Activated T-cell treated with anti-CD3 and anti-CD28 coated beads for 48 hours (primary cell): Measurements from ENCODE around the gene AKT1.

Experiments
- DNase-seq: peaks from one replicate; pipeline ENCODE4 v3.0.0-alpha.2; 2020; ENCODE audit warnings: low read depth

The AKT1 gene

DNA sequence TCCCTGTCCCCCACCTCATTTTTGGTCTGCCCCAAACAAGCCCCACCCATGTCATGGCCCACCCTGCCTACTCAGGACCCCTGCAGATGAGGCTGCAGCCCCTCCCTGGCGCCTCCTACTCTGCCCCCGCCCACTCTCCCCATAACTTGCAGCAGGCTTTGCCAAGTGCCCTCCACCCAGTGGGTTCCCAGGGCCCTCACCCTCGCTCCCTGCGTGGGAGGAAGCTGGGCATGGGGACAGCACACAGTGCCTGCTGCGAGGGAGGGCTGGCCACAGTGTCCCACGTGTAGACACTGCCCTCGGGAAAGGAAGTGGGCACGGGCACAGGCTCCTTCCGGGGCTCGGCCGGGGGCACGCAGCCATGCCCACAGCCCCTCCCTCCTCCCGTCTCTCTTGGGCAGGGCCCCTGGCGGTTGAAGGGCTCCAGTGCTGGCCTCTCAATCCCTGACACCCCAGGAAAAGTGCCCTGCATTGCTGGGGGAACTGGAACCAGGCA lies 9.4 kb downstream of the AKT1 start:
- DNase-seq: no peak

DNA sequence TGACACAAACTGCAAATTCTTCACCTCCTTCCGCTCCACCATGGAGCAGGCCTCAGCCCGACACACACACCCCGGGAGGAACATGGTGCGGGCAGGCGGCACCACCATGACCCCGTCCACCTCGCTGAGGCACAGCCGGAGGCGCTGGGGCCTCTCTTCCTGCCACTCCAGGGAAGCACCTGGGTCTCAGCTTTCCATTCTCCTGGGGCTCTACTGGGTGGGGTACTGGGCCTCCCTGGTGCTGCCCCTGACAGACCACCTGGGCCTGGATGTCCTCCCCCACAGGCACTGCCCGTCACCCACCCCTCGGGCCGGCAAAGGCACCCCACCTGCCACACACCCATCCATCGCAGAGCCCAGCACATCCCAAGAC lies 9.9 kb downstream of the AKT1 start:
- DNase-seq: no peak

DNA sequence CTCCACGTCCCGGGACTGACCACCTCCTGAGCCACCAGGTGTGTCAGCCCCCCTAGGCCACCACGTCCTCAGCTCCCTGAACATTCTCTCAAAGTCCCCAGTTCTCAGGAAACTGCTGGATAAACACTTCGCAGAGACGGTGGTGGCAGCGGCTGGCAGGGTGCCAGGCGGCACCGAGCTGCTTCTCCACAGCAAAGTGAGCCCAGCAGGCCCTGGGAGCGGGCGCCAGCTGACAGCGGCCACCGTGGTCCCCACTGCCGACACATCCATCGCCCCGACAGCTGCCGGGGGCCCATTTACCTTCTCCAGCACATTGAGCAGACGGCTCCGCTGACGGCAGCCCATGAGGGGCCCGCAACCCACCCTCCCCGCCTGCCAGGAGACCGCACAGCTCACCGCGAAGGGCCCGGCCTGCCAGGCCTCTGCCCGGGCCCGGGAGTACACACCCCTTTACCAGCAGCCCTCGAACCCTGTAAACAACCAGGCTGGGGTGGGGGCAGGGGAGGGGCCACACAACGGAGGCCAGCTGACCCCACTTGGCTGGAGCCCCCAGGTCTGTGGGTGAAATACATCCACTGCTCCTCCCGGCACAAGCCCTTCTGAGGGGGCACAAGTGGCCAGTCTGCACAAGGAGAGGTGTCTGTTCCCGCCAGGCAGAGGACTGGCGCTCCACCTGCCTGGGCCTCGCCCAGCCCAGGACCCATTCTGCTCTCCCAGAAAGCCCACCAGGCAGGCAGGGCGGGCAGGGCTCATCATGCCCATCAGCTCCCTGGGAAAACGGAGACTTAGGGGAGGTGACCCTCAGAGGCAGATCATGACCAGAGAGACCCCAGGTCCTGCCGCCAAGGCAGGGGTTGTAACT lies 10.5 kb downstream of the AKT1 start:
- no peak for DNase-seq

DNA sequence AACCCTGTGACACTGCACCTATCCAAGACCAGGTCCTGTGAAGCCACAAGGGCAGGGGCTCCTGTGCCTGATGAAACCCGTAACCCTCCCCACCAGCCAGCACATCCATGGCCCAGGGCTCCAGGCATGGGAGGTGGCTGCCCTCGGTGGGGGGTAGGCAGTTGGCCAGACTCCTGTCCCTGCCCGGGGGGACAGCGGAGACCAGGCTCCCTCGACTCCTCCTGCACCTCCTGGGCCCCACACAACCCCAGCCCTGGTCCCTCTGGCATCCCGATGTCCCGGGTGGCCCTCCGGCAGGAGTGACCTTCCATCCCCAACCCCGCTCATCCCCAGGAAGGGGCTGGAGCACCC lies 11.4 kb downstream of the AKT1 start:
- DNase-seq: no peak

DNA sequence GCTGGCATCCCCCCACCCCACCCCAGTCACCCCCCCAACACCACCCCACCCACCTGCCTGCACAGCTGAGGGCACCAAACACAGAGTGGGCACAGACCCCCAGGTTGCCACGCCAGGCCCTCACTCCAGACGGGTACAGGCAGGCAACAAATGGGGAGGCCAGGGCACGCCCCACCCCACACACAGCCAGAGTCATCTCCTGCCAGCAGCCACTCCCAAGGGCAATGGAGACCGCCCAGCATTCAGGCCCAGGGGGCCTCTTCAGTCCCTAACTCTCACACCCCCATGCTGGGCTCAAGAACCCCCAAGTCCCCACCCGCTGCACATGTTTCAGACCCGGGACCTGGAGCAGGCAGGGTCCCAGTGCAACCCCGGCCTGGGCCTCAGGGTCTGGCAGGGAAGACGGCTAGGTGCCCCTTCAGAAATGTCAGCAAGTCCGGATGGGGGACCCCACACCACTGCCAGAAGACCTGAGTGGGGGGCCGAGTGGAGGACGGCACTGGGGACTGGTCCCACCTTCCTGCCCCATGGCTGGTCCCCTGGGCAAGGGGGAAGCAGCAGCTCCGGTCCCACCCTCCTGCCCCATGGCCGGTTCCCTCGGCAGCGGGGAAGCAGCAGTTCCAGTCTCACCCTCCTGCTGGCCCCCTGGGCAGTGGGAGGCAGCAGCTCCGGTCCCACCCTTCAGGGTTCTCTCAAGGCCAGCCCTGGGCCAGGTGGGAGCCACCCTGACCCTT lies 11.9 kb downstream of the AKT1 start:
- no peak for DNase-seq

DNA sequence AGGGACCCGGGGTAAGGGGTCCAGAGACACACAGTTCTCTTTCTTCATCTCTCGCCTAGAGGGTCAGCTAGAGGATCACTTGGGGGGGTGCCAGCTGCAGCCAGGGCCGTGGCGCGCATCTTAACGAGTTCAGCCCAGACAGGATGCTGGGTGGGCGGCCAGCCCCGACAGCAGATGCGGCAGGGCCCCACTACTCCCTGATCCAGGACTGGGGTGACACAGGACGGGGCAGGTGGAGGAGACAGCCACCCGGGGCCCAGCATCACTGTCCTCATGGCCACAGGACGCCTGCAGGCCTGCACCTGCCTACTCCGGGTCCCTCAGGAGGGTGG lies 12.8 kb downstream of the AKT1 start:
- no peak for DNase-seq

DNA sequence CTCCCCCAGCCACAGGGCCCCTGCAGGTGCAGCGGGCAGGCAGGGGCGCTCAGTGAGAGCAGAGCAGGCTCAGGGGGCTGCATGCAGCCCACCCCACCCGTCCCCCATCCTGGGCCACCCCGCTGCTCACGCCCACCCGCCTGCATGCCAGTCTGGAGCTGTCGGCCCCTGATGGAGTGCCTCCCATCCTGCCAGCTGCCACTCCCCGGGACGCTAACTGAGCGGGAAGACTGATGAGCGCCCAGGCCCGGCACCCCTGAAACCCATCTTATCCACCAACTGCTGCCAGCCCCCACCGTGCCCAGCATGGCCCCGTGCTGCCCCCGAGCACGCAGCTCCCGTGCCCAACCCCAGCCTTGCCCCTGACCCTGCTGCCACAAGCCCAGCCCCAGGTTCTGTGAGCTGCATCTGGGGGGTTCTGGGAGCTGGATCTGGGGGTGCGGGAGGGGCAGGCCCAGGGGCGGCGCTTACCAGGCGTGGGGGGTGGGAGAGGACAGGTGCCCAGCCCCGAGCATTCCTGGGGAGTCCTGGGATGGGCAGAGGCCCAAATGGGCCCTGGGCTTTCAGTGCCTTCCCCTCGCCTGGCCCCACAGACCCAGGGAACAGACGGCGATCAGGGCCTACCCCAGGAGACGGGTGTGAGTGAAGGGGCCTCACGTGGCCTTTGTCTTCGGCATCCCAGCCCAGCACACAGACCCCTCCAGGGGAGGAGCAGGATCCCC lies 13.3 kb downstream of the AKT1 start:
- no peak for DNase-seq

DNA sequence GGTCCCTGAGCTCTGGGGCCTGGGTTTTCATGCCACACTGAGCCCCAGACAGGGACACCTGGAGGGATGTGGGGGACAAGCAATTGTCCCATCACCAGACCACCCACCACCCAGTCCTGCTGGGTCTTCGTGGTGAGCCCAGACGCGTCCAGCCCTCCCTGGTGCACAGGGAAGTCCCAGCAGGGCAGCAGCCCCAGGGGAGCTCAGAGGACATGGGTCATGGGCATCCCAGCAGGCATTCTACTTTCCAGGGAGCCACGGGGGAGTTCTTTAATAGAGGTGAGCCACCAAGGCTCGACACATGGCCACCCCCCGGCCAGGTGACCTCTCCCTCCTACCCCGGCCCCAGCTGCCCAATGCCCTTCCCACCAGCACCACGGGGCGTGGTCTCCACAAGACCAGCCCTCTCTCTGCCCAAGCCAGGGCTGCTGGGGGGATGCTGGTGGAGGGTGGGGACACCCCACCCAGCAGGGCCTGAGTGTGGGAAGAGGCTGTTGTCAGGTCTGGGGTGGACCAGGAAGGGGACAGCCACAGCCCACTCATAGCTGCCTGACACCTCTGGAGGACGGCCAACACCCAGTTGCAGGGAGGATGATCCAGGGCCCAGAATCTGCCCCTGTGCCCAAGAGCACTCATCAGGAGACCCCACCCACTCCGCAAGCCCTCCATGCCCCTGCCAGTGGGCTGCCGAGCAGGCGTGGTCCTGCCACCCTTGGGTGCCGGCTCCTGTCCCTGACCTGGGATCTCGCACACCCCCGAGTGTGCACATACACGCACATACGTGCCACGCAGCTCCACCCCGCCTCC lies 14.1 kb downstream of the AKT1 start:
- no peak for DNase-seq

DNA sequence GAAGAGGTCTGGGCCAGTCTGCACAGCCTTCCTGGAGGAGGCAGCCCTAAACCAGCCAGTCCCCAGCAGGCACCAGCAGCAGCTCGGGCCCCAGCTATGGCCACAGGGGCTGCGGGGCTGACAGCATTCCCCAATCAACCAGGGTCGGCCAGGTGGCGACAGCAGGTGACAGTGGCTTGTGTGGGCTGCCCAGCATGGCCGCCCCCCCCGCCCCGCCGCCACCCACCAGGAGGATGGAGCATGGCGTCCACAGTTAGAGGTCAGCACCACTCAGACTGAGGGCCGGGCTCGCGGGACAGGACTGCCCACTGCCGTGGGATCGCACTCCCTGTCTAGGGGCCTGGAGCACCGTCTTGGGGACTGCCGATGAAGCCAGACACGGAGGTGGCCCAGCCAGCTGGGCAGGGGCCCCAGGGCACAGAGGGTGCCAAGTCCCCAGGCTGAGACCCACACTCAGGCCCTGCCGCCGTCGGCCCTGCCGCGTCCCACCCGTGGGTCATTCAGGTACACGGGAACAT lies 15.0 kb downstream of the AKT1 start:
- DNase-seq: no peak

DNA sequence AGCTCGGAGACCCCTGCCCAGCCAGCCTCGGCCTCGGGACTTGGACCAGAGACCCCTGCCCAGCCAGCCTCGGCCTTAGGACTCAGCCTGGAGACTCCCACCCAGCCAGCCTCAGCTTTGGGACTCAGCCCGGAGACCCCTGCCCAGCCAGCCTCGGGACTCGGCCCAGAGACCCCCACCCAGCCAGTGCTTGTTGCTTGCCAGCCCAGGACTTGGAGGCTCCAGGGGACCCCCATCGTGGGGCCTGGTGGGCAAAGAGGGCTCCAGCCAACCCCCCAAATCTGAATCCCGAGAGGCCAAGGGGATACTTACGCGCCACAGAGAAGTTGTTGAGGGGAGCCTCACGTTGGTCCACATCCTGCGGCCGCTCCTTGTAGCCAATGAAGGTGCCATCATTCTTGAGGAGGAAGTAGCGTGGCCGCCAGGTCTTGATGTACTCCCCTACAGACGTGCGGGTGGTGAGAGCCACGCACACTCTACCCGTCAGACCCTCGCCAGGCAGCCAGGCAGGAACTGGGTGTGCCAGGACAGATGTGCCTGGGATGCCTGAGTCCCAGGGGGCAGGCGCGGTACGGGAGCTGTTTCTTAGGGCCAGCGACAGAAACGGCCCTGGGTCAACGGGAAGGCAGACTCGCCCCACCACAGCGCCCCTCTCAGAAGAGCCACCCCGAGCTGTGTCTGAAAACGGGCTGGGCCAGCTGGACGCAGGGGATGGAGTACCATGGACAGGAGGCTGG lies 15.6 kb downstream of the AKT1 start:
- no peak for DNase-seq

DNA sequence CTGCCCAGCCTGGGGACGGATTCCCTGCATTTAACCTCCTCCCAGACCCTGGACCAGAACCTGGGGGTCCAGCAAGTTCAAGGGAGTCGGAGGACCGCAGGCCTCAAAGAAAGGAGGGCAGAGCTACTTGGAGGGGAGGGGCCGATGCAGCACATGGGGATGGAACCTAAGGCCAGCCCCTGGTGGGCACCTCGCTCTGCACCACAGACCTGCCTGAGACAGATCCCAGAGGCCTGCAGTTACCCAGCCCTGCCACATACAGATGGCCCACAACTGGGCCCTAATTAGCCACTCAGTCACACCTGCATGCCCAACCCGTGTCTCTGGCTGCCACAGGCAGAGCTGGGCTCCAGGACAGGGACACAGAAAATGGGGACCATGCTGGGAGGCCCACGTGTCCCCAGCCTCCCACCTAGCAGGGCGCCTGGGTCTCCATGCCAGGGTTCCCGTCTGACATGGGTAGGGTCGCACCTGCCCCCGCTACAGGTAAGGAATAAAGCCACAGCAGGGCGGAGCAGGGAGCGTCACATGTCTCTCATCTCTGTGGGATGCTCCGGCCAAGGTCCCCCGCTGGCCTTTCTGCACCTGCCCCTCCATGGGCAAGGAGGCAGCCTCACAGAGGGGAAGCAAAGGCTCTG lies 16.7 kb downstream of the AKT1 start:
- no peak for DNase-seq

DNA sequence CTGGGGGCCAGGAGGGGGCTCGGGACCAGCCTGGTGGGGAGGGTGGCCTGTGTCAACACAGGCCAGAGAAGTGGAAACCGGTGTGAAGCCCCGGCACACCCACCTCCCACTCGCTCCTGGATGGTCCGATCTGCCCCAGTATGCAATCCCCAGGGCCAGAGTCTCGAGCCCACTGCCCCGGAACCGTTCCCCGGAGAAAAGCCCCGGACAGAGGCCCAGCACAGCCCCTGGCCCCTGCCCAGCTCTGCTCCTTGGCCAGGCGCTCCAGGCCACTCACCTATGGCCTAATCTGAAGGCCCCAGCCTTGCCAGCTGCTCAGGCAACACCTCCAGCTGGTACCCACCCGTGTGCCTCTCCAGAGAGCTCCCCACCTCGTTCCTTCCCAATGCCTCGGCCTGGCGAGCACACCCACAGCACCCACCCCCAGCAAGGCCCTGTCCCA lies 17.7 kb downstream of the AKT1 start:
- no peak for DNase-seq

DNA sequence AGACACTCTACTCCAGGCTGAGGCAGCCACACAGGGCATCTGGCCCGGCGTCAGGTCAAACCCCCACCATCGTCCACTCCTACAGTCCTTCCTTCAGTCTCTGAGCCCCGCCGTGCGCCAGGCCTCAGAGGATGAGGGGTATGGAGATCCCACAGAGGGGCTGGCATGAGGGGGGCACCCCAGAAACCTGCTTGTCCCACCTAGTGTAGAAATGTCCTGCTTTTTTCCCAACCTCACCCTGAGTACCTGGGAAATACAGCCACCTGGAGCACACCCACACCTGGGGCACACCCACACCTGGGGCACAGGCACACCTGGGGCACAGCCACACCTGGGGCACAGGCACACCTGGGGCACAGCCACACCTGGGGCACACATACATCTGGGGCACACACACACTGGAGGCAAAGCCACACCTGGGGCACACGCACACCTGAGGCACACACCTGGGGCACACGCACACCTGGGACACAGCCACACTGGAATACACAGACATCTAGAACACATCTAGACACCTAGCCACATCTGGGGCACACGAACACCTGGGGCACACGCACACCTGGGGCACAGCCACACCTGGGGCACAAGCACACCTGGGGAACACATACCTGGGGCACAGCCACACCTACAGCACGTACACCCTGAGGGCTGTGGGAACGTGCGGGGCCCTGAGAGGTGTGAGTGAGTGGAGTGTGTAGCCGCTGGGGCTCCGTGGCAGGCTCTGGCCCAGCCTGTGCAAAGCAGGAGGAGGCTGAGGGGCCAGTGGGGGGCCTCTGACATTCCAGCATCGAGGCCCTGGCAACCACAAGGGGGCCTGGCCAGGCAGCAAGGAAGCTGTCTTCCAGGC lies 18.4 kb downstream of the AKT1 start:
- no peak for DNase-seq

DNA sequence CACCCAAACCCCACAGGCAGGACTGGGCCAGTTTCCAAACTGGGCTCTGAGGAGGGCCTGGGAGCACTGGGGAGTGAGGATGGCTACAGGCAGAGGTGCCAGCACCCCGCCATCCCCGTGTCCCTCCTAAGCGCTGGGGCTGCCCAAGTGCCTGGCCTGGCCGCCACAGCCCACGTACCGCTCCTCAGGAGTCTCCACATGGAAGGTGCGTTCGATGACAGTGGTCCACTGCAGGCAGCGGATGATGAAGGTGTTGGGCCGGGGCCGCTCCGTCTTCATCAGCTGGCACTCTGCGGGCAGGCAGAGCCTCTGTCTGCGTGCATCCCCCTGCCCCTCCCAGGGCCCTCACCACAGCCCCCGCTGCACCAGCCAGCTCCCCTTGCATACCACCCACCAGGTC lies 19.1 kb downstream of the AKT1 start:
- no peak for DNase-seq

DNA sequence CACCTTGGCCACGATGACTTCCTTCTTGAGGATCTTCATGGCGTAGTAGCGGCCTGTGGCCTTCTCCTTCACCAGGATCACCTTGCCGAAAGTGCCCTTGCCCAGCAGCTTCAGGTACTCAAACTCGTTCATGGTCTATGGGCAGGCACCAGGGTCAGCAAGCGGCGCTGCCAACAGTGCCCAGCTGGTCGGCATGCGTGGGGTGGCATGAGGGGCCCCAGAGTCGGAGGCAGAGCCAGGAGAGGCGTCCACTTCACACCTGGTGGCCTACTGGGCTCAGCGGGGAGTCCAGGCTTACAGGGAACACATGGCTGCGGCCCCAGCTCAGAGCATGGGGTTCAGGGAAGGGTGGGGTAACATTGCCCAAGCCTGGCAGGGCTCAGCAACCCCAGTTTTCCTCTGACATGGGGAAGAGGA lies 20.5 kb downstream of the AKT1 start:
- DNase-seq: no peak

DNA sequence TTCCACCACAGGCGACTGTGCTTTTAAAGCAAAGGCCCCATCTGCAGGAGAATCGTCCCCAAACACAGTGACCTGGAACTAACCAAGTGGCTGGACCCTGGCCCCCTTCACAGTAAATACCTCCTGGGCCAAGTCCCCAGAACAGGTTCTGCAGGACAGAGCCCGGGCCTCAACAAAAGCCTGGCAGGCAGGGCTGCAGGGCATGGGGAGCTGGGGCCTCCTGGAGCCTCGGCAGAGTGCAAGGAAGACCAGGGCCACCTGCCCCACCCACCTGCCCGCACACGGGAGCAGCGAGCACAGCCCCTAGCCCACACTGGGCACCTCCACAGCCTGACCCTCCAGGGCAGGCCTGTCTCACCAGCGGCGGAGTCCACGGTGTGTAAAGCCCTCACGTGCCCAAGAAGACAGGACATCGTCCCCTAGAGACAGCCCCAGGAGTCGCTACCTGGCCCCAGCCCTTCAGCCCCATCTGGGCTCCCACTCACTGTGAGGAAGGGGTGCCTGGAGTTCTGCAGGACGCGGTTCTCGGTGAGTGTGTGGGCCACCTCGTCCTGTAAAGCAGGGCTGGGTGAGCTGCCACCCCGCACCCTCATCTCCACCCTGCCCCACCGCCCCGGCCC lies 21.0 kb downstream of the AKT1 start:
- DNase-seq: no peak

DNA sequence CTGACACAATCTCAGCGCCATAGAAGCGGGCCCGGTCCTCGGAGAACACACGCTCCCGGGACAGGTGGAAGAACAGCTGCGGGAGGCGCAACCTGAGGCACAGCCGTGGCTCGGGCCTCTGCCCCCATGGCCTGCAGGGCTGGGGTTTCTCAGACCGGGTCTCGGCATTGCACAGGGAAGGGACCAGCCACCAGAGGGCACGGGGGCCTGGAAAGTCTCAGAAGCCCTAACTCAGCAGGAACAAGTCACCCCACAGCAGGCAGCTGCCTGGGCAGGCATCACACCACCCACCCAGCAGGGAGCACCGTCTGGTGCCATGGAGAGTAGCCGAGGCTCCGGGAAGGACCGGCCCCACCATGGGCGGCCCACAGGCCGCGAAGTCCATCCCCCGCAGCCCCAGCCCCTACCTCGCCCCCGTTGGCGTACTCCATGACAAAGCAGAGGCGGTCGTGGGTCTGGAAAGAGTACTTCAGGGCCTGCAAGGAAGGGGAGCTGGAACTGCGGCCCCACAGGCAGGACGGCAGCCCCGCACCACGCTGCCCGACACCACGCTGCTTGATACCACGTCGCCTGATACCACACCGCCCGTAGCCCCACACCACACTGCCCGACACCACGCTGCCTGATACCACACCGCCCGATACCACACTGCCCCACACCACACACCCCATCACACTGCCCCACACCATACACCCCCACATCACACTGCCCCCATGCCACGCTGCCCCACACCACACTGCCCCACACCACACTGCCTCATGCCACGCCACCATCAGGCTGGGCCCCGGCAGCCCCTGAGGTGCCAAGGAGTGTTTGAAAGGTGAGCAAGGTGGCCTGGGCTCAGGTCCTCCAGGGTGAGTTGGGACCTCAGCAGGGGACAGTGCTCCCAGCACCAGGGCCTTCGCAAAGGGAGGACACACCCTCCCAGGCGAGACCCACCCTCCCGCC lies 21.8 kb downstream of the AKT1 start:
- DNase-seq: no peak
